Nephron progenitor cell (in vitro differentiated cells): ENCODE measurements around the gene CCDC175.

Experiments
- DNase-seq: peaks from one replicate; pipeline ENCODE4 v3.0.0; 2021
- H3K27ac Mint-ChIP-seq: 2 replicates; pipeline ENCODE4 v1.8.0; 2021; ENCODE audit warnings: mild to moderate bottlenecking, moderate library complexity, mixed read lengths
- H3K27me3 Mint-ChIP-seq: 2 replicates; pipeline ENCODE4 v1.8.0; 2021; ENCODE audit warnings: mild to moderate bottlenecking, low read depth, mixed read lengths; ENCODE audit not compliant: poor library complexity
- H3K36me3 Mint-ChIP-seq: 2 replicates; pipeline ENCODE4 v1.8.0; 2021; ENCODE audit warnings: low read depth, mixed read lengths
- H3K4me1 Mint-ChIP-seq: 2 replicates; pipeline ENCODE4 v1.8.0; 2021; ENCODE audit warnings: mixed read lengths
- H3K4me3 Mint-ChIP-seq: 2 replicates; pipeline ENCODE4 v1.8.0; 2021; ENCODE audit warnings: mild to moderate bottlenecking, moderate library complexity, mixed read lengths
- H3K9me3 Mint-ChIP-seq: 2 replicates; pipeline ENCODE4 v1.8.0; 2021; ENCODE audit warnings: mild to moderate bottlenecking, moderate library complexity, mixed read lengths
- CTCF ChIP-seq: fragments of 200-600 bp; sonication (generic); IDR thresholded peaks from 2 replicates; pipeline ENCODE4 v1.5.0; 2021; ENCODE audit warnings: antibody characterized with exemption

Gene CCDC175

GRCh38 chr14:59576332-59577294 is at the start of gene CCDC175:
TSS of gene CCDC175 (minus strand) at chr14:59576812. CDS start at chr14:59576775, 37 bp downstream.
- Mint-ChIP-seq H3K27ac (no peak within 1 kb of the TSS), H3K36me3 (no peaks in the 10 kb centered on the region), H3K27me3 (peaks cover 3% of the 10 kb centered on the region), H3K9me3 (no peaks in the 10 kb centered on the region), H3K4me1 (no peaks in the 10 kb centered on the region), H3K4me3 (peak within 1 kb of the TSS; percentile 85)
- DNase-seq: peak; percentile 97
- TF ChIP-seq CTCF: peak; percentile 94

GRCh38 chr14:59622631-59623030 is 46.0 kb upstream of the CCDC175 start:
- no peak for DNase-seq
- TF ChIP-seq CTCF: no peak
- H3K4me3 Mint-ChIP-seq: no peak overlapping the region

GRCh38 chr14:59619061-59619460 is 42.4 kb upstream of the CCDC175 start:
- Mint-ChIP-seq H3K36me3 (no peaks in the 10 kb centered on the region), H3K27ac (no peak overlapping the region), H3K4me1 (no peaks in the 10 kb centered on the region), H3K4me3 (no peak overlapping the region), H3K9me3 (peaks cover 18% of the 10 kb centered on the region), H3K27me3 (peaks cover 4% of the 10 kb centered on the region)
- no peak for DNase-seq
- TF ChIP-seq CTCF: no peak

More at GRCh38 chr14:59622631-59623030, 46.0 kb upstream of the CCDC175 start:
- peaks cover 11% of the 10 kb centered on the region for H3K9me3 Mint-ChIP-seq
- H3K4me1 Mint-ChIP-seq: no peaks in the 10 kb centered on the region
- no peaks in the 10 kb centered on the region for H3K36me3 Mint-ChIP-seq
- H3K27me3 Mint-ChIP-seq: peaks cover 8% of the 10 kb centered on the region
- no peak overlapping the region for H3K27ac Mint-ChIP-seq

GRCh38 chr14:59601056-59601455 is 24.4 kb upstream of the CCDC175 start:
- Mint-ChIP-seq H3K9me3 (no peaks in the 10 kb centered on the region), H3K36me3 (no peaks in the 10 kb centered on the region), H3K27me3 (no peaks in the 10 kb centered on the region), H3K4me3 (no peak overlapping the region), H3K27ac (no peak overlapping the region), H3K4me1 (no peaks in the 10 kb centered on the region)
- no peak for DNase-seq
- TF ChIP-seq CTCF: no peak

GRCh38 chr14:59600211-59600945 is 23.8 kb upstream of the CCDC175 start:
- H3K9me3 Mint-ChIP-seq: no peaks in the 10 kb centered on the region
- no peak for DNase-seq
- no peaks in the 10 kb centered on the region for H3K27me3 Mint-ChIP-seq
- H3K36me3 Mint-ChIP-seq: no peaks in the 10 kb centered on the region
- no peak overlapping the region for H3K4me3 Mint-ChIP-seq
- no peaks in the 10 kb centered on the region for H3K4me1 Mint-ChIP-seq
- H3K27ac Mint-ChIP-seq: no peak overlapping the region
- TF ChIP-seq CTCF: no peak
